ENCODE results near the gene COL3A1.

The COL3A1 gene

DNA sequence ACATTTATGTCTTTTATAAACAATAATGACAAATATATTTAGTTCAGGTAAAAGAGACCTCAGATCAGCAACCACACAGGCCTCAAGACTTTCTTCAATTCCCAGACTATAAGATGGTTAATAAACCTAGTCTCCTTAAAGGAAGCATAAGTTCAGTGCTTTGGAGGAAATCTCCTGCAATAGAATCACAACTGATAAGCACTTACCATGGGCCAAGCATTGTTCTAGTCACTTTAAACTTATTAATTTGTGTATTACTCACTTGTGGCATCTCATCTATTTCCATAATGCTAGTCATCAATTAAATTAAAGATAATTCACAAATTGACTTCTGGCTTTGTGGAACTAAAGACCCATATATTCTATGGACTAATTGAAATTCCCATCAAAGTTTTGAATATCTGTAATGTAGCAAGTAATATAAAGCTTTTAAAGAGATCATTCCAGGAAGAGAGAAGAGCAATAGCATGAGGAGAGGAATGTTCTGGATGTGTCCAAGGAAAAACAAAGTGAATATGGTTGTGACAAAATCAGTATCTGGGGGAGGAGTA is 42.2 kb downstream of the COL3A1 start:
- no peak for DNase-seq (ENCODE audit: low read depth)

DNA sequence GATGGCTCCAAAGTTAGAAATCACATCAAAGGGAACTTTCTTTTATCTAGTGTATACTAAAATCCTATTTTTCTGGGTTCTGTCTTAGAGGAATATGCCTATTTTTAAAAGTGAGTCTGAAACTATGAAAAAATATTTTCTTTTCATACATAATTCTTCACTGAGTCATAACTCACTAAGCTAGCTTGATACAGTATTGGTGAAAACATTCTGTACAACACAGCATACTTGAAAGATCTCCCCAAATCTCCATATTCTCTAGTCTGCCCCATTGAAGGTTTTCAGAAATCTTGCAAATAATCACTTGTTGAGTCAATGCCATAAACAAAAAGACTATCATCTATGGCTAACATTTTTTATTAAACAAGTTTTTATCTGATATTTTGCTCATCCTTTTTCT is 44.5 kb downstream of the COL3A1 start:
- DNase-seq (ENCODE audit: low read depth): no peak

DNA sequence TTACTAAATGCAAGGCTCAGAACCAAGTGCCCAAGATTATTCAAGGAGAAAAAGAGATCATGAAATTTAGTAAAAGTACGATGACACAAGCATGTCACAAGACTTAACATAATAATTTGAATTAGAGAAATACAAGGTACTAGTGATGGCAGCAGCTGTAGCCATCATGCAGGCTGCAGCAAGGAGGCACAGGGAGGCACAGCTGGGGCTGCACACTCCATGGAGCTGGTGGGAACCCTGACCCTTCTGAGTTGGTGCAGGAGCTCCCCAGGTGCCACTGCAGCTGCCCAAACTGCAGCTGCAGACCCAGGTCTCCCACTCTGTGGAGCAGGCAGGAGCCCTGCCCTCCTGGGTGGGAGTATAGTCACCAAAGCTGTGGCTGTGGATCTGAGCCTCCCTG is 46.0 kb downstream of the COL3A1 start:
- no peak for DNase-seq (ENCODE audit: low read depth)

DNA sequence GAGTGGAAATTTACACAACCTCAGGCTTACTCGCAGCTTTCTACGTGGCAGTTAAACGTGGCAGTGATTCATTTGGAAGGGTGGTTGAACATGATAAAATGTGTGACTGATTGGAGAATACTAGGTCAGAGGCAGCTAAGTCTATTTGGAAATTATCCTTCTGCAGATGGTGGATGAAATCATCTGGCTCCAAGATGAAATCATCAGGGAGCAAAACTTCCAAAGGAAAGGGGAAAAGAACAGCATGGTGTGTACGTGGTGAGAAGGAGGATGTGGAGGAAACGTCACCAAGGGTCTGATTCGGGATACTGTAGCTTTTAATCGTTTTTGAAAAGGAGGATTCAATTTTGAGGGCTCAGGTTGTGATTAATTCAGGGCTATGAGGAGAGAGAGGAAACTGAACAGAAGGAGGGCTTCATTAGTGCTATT is 47.9 kb downstream of the COL3A1 start:
- no peak for DNase-seq (ENCODE audit: low read depth)

DNA sequence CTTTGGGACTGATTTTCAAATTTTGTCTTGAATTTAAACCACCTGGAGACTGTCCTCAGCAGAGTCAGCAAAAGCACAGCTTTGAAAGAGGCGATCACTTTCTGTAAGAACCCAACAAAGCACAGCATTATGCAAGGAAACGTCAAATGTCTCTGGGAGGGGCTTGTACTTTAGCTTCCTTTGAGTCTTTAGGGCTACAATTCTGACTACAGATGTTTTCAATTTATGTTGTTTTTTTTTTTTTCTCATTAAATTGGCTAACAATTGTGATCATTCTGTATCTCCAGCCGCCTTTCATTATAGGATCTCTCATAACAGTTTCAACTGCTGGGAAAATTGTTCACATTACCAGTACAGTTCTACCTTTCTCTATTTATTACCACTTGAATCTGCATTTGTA is 48.3 kb downstream of the COL3A1 start:
- DNase-seq (ENCODE audit: low read depth): no peak

DNA sequence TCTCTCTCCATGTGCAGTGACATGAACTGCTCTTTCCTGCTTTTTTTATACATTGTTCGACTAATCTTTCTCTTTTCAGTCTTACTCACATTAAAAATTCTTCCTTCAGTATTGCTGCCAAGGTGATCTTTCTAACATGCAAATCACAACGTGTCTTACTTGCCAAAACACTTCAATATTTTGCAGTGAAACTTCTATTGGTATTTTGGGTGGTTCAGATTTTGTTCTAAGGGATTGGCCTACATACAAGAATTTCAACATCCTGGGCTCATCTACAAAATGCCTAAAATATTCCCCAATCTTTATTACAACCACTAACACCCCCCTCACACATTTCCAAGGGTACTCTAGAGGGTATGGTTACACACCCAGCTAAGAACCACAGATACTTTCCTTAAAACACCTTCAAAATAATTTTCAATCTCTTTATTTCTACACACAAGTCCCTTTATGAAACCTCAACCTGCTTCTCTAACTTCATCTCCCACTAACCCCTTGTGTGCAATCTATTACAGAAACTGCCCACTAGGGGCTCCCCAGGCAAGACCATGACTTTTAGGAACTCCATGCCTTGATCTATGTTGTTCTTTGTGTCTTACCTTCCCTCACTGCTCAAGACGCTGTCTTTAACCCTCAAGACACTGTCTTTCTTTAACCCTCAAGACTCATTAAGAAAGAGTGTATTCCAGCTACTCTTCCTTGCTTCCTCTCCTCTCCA is 50.9 kb downstream of the COL3A1 start:
- DNase-seq (ENCODE audit: low read depth): no peak

DNA sequence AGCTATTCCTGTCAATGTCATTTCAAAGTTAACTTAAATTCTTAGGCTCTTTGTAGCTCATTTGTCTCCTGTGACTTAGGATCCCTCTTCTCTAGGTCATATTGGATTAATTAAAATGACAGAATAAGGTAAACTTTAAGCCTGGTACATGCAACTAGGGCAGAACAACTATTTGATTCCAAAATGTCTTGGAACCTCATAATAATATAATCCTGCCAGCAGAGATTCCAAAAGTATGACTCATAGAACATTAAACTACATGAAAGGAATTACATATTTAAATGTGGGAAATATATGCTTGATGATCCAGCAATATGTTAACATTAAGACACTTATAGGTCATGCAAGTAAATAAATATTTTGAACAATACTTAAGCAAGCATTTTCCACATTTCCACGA is 63.3 kb downstream of the COL3A1 start:
- DNase-seq (ENCODE audit: low read depth): no peak

DNA sequence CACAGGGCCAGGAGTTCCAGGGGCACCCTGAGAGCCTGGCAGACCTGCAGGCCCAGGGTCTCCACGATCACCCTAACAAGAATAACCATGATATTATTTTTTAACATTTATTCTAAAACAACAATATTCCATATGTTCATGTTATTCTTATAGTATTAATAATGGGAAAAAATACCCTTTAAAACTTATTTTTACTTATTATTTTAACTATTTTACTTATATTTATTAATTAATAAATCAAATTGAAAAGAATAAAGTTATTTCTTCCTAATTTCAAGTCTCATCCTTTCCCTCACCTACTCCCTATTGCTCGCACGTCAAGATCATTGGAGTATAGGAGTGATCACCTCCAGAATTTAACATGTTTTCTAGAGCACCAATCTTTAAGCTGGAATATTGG is 71.7 kb downstream of the COL3A1 start:
- DNase-seq (ENCODE audit: low read depth): no peak

DNA sequence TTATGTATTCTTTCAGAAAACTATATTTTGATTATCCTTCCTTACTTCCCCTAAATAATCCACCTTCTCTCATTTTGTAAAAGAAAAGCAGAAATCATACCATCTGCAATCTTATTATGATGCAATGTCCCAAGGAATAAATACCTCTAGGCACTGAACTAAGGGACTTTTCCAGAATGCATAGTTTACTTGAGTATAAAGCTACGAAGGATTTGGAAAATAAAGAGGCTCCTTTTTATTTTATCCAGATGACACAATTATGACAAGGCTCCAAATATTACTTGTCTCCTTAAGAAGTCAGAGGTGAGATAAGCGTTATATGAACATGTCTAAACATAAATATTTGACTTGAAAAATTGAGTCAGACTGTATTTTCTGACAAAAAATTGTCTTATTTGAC is 72.1 kb downstream of the COL3A1 start:
- DNase-seq (ENCODE audit: low read depth): no peak

DNA sequence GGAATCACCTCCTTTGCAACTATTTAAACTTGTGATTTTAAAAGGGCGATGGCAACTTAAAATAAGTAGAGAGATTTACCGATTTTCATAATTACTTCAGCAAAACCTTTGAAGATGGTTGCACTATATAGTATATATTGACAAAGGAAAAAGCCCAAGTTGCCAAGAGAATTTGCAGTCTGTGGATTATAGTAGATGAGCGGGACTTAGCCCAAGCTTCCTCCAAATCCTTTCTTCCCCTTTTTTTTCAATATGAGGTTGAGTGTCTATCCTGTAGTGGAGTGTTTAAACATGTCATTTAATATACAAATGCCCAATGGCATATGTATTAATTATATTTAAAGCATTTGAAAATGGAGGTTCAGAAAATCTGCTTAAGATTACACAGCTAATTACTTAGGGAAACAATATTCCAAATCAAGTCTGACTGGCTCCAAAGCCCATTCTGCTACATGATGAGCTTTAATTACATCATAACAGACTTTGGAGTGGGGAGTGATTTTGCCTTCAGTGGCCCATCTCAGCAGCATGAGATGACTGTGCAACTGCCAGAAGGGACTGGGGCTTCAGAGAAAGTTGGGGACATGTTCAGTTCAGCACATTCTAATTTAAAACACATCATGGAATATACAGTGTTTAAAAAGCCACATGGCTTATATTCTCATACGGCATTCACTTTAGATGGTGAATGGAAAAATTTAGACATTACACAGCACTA is 73.2 kb downstream of the COL3A1 start:
- no peak for DNase-seq (ENCODE audit: low read depth)

DNA sequence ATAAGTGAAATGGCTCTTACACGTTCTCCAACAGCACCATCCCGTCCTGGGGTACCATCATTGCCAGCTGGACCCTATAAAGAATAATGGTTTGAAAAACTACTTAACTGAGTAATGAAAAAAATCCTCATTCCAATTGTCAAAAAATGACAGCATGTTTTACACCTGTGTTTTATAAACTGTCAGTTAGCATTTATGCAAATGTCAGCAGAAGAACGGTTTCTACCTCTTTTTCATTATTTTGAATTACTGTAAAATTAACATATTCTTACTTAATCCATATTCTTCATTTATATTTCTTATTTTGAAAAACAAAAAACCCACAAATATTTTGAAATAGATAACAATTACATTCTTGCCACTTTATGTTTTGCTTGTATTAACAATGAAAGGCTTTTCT is 74.0 kb downstream of the COL3A1 start:
- no peak for DNase-seq (ENCODE audit: low read depth)

DNA sequence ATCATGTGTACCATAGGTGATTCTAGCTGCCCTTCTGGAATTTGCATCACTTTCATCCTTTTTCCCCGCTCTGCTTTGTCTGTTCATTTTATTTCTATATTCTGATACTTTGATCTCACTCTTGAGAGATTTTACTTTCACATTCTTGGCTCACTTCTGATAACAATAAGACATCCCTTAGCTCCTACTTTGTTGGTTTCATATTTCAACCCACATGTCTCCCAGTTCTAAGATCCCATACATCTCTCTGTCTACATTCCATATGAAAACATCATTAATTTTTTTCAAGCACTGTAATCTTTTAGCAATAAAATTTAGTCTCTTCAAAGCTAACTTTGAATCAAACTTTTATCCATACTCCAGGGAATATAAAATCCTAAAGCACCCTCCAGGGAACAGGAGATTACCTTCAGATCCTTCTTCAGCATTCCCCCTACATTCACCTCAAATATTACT is 75.6 kb downstream of the COL3A1 start:
- DNase-seq (ENCODE audit: low read depth): no peak

DNA sequence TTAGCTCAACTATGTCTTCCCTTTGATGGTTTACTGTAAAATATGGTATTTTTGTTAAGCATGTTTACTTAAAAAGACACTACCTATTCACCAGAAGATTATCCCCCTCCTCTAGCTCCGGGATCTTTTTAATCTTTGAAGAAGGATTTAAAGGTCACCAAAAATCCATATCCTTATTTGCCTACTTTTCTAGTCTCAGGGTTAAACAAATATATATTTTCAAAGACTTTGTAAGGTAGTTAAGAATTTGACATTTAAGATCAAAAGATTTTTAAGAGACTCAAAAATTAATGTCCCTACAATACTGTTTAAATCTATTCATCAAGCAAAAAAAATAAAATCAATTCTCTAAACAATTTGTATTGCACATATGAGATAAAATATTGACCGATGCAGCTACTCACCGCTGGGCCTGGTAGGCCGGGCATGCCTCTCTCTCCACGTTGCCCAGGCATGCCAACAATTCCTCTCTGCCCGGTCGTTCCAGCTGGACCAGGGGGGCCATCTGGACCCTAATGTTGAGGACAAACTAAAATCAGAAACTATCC is 76.1 kb downstream of the COL3A1 start:
- DNase-seq (ENCODE audit: low read depth): no peak

DNA sequence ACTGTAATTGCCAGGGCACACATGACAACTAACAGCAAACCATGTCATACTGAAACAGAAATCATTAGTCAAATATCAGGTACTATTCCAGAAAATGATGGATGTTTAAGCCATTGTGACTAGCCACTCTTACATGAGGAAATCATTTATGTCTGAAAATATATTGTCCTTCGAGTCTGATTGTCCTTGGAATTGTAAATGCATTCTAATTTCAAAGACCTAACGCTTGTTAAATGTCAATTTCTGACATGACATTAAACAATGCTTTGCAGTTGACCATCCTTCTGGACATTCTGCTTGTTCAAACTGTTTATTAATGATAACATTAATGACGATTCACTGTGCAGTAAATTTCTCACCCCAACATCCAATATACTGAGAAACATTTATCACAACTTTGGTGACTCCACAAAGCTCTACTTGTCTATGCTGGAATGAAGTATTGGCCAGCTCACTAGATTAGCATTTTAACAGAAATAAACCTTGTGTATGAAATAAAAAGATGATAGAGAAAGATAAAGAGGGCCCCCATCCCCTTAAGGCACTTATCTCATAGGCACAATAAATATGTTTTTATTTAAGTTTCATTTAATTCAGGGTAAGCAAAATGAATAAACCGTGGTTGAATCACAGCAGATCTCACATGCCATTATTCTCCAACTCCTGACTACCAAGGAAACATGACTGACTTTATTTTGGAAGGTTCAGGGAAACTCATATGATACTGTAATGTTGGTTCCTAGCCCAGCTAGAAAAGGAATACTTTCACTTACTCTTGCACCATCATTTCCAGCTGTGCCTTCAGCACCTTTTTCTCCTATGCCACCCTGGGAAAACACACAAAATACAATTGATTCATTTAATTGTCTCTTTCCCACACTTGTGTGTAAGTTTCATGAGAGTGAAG is 82.3 kb downstream of the COL3A1 start:
- no peak for DNase-seq (ENCODE audit: low read depth)

DNA sequence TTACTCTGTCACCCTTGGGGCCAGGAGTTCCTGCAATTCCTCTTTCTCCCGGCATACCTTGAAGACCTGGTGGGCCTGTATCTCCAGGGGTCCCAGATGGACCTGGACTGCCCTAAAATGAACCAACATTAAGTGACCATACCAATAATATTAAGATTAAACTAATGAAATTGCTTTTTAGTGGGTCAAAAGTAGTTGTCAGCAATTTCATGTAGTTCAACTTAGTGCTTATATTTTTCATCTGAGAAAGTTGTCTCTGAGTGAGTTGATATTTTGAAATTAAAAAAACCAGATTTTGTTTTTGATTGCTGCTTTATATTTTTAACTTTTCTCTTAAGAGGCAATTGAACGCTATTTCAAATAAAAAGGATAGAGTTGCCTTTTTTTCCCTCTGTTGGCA is 83.1 kb downstream of the COL3A1 start:
- no peak for DNase-seq (ENCODE audit: low read depth)

DNA sequence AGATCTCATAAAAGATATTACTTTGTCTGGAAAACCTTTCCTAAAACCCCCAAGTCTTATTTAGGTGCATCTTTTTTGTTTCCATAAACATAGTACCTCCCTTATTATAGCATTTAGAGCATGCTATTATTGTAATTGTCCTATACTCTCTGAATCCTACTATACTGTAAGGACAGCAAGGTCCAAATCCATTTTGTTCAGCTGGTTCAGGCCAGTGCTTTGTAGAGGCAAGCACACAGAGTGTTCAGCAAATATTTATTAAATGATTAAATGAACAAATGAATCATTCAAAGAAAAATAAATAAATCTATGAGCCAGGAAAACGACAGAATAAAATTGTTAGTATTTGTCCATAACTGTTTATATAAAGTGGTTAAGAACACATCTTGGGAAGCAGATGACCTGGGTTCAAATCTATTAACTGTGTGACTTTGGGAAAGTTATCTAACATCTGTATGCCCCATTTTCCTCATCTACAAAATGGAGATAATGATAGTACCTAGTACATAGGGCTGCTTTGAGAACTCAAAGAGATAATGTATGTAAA is 86.0 kb downstream of the COL3A1 start:
- DNase-seq (ENCODE audit: low read depth): no peak

Data from activated T-helper 9 cell treated with anti-CD3 and anti-CD28 coated beads, Interleukin-2, amount 50 U/mL, for 16 hours (primary cell).